Astrocyte (in vitro differentiated cells and primary cell): ENCODE measurements around the gene FRMD4A. TPM values are rescaled to one million over a fixed set of nuclear protein-coding genes. Genes with fewer than 3 reads are reported as not detected.

Experiments
- DNase-seq: peaks from one replicate; pipeline ENCODE4 v3.0.0-alpha.2; 2010; ENCODE audit warnings: low read depth
- FAIRE-seq: peaks from 2 replicates; lab custom pipeline; 2011; peaks lifted over from hg19 to GRCh38; lab: Jason Lieb, UNC
- H2AFZ ChIP-seq: 2 replicates; pipeline ENCODE4 v1.6.0; 2012; ENCODE audit warnings: low read depth, low read length, inconsistent platforms
- H3K27ac ChIP-seq: 2 replicates; pipeline ENCODE4 v1.5.1; 2011; ENCODE audit warnings: low read depth, low read length, inconsistent platforms
- H3K27me3 ChIP-seq: 2 replicates; pipeline ENCODE4 v1.6.0; 2011; ENCODE audit warnings: low read length, inconsistent platforms; ENCODE audit not compliant: insufficient read depth
- H3K36me3 ChIP-seq: 2 replicates; pipeline ENCODE4 v1.5.1; 2011; ENCODE audit warnings: low read length, inconsistent platforms; ENCODE audit not compliant: insufficient read depth
- H3K4me1 ChIP-seq: 2 replicates; pipeline ENCODE4 v1.5.1; 2011; ENCODE audit warnings: low read length, inconsistent platforms; ENCODE audit not compliant: insufficient read depth
- H3K4me2 ChIP-seq: 2 replicates; pipeline ENCODE4 v1.6.0; 2012; ENCODE audit warnings: low read length, inconsistent platforms
- H3K4me3 ChIP-seq: 2 replicates; pipeline ENCODE4 v1.5.1; 2011; ENCODE audit warnings: low read depth, mild to moderate bottlenecking, low read length, inconsistent platforms; ENCODE audit not compliant: insufficient read depth
- H3K79me2 ChIP-seq: 2 replicates; pipeline ENCODE4 v1.6.0; 2012; ENCODE audit warnings: mild to moderate bottlenecking, low read length, inconsistent platforms; ENCODE audit not compliant: insufficient read depth
- H3K9ac ChIP-seq: 2 replicates; pipeline ENCODE4 v1.6.0; 2012; ENCODE audit warnings: mild to moderate bottlenecking, low read length, inconsistent platforms
- H3K9me3 ChIP-seq: 2 replicates; pipeline ENCODE4 v1.5.1; 2012; ENCODE audit warnings: low read depth, mild to moderate bottlenecking, low read length, inconsistent platforms; ENCODE audit not compliant: insufficient read depth
- H4K20me1 ChIP-seq: 2 replicates; pipeline ENCODE4 v1.6.0; 2012; ENCODE audit warnings: low read length, inconsistent platforms; ENCODE audit not compliant: insufficient read depth
- H3K27ac Mint-ChIP-seq: one replicate; pipeline ENCODE4 v1.8.0; 2021; ENCODE audit warnings: mild to moderate bottlenecking, mixed read lengths; ENCODE audit not compliant: unreplicated experiment
- H3K27me3 Mint-ChIP-seq: one replicate; pipeline ENCODE4 v1.8.0; 2021; ENCODE audit warnings: low read depth, mixed read lengths; ENCODE audit not compliant: unreplicated experiment
- H3K36me3 Mint-ChIP-seq: one replicate; pipeline ENCODE4 v1.8.0; 2021; ENCODE audit warnings: low read depth, mixed read lengths; ENCODE audit not compliant: unreplicated experiment
- H3K4me1 Mint-ChIP-seq: one replicate; pipeline ENCODE4 v1.8.0; 2021; ENCODE audit warnings: low read depth, mixed read lengths; ENCODE audit not compliant: unreplicated experiment
- H3K4me3 Mint-ChIP-seq: one replicate; pipeline ENCODE4 v1.8.0; 2021; ENCODE audit warnings: mild to moderate bottlenecking, moderate library complexity, mixed read lengths; ENCODE audit not compliant: unreplicated experiment
- H3K9me3 Mint-ChIP-seq: one replicate; pipeline ENCODE4 v1.8.0; 2021; ENCODE audit warnings: mild to moderate bottlenecking, mixed read lengths; ENCODE audit not compliant: unreplicated experiment
- EZH2 ChIP-seq: IDR thresholded peaks from 2 replicates; pipeline ENCODE4 v1.6.1; 2012; ENCODE audit warnings: mild to moderate bottlenecking, low read length, inconsistent platforms; ENCODE audit not compliant: insufficient read depth
- total RNA-seq: library from RNA; stranded (reverse); gene quantifications from 2 replicates; pipeline ENCODE4 v1.2.1, GENCODE V29; 2021
- TF ChIP-seq, protein P1 (sequence below): IDR thresholded peaks from 2 replicates; pipeline ENCODE4 v1.5.1; 2011; ENCODE audit warnings: low read depth, mild to moderate bottlenecking, inconsistent platforms, low read length, moderate library complexity; ENCODE audit not compliant: insufficient read depth

The FRMD4A gene
- total RNA-seq, 1 donor from 2014 or later = 82.5 TPM

DNA sequence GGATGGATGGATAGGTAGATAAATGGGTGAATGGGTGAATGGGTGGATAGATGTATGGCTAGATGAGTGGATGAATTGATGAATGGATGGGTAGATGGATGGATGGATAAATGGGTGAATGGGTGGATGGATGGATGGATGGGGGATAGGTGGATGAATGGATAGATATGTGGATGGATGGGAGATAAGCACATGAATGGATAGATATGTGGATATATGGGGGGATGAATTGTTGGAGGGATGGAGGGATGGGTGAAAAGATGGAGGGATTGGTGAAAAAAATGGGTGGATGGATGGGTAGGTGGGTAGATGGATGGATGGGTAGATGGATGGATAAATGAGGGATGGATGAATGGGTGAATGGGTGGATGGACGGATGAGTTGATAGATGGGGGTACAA is 196.4 kb downstream of the FRMD4A start:
- FAIRE-seq (no peak), DNase-seq (no peak)
- Histone ChIP-seq H4K20me1 (no peaks in the 10 kb centered on the region), H2AFZ (no peak overlapping the region), H3K27ac (no peak overlapping the region), H3K4me1 (no peaks in the 10 kb centered on the region), H3K9me3 (no peaks in the 10 kb centered on the region), H3K27me3 (peaks cover 7% of the 10 kb centered on the region), H3K4me2 (no peak overlapping the region), H3K4me3 (no peak overlapping the region), H3K36me3 (no peaks in the 10 kb centered on the region), H3K79me2 (no peaks in the 10 kb centered on the region), H3K9ac (no peak overlapping the region)
- H3K36me3 Mint-ChIP-seq = peaks cover 2% of the 10 kb centered on the region
- no peak for TF ChIP-seq EZH2
- TF ChIP-seq, protein P1, sequence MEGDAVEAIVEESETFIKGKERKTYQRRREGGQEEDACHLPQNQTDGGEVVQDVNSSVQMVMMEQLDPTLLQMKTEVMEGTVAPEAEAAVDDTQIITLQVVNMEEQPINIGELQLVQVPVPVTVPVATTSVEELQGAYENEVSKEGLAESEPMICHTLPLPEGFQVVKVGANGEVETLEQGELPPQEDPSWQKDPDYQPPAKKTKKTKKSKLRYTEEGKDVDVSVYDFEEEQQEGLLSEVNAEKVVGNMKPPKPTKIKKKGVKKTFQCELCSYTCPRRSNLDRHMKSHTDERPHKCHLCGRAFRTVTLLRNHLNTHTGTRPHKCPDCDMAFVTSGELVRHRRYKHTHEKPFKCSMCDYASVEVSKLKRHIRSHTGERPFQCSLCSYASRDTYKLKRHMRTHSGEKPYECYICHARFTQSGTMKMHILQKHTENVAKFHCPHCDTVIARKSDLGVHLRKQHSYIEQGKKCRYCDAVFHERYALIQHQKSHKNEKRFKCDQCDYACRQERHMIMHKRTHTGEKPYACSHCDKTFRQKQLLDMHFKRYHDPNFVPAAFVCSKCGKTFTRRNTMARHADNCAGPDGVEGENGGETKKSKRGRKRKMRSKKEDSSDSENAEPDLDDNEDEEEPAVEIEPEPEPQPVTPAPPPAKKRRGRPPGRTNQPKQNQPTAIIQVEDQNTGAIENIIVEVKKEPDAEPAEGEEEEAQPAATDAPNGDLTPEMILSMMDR = no peak
- H3K4me3 Mint-ChIP-seq = no peak overlapping the region
- no peaks in the 10 kb centered on the region for H3K9me3 Mint-ChIP-seq
- H3K27me3 Mint-ChIP-seq = peaks cover 3% of the 10 kb centered on the region
- H3K4me1 Mint-ChIP-seq = peaks cover 9% of the 10 kb centered on the region
- no peak overlapping the region for H3K27ac Mint-ChIP-seq

DNA sequence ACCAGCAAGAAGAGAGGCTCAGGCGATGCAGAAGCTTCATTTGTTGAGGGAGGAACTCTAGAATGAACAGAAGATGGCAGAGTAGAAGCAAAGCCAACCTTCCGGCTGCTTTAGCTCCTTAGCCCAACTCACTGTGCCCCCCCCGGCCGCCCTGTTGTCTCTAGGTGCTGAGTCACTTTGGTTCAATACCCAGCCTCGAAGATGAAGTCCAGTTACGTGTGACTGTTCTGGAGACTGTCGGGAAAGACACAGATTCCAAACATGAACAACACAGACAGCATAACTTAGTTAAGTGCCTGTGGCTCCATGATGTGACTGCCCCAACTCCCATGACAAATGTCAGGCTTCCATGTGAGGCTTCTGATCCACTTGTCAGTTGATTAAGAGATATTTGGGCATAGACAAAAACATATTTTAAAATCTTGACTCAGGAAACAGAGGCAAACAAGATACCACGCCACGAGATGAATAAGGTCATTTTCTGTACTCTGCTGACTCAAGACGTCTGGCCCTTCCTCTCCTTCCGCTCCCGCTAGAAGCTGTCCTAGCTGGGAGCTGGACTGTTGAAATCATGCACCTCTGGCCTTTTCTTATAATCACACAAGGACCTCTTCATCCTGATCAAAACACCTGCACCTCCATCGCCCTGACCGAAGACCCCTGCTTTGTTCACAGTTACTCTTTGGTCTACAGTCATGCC is 199.3 kb downstream of the FRMD4A start:
- no peak overlapping the region for H3K4me3 Mint-ChIP-seq
- peaks cover 11% of the 10 kb centered on the region for H3K4me1 Mint-ChIP-seq
- Histone ChIP-seq H3K4me2 (no peak overlapping the region), H3K4me3 (no peak overlapping the region), H4K20me1 (no peaks in the 10 kb centered on the region), H3K4me1 (no peaks in the 10 kb centered on the region), H3K9me3 (no peaks in the 10 kb centered on the region), H3K79me2 (no peaks in the 10 kb centered on the region), H2AFZ (no peak overlapping the region), H3K9ac (no peak overlapping the region), H3K27ac (no peak overlapping the region), H3K36me3 (no peaks in the 10 kb centered on the region), H3K27me3 (peaks cover 6% of the 10 kb centered on the region)
- DNase-seq = no peak
- H3K27ac Mint-ChIP-seq = no peak overlapping the region
- FAIRE-seq = no peak
- H3K36me3 Mint-ChIP-seq = peaks cover 11% of the 10 kb centered on the region
- H3K9me3 Mint-ChIP-seq = peaks cover 15% of the 10 kb centered on the region
- no peaks in the 10 kb centered on the region for H3K27me3 Mint-ChIP-seq
- TF ChIP-seq, protein P1 = no peak
- TF ChIP-seq EZH2 = no peak

DNA sequence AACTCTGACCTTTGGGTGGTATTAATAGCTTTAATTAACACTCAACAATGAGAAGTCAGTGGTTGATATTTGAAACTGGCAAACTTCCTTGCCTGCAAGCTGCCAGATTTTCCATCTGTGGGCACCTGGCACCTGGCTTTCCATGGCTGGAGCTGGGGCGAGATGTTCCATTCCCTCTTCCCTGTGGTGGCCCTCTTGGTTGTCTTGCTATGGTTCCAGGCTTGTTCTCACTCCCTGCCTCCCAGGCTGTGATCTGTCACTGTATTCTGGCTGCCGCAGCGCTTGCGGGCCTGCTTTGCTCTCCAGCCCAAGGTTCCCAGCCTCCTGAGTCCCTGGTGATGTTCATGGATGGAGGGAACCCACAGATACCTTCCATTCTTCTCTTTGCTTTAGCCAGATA is 201.0 kb downstream of the FRMD4A start:
- FAIRE-seq = no peak
- TF ChIP-seq, protein P1 = no peak
- no peak for TF ChIP-seq EZH2
- no peaks in the 10 kb centered on the region for H3K36me3 ChIP-seq
- Mint-ChIP-seq H3K27ac (no peak overlapping the region), H3K4me3 (no peak overlapping the region), H3K9me3 (peaks cover 17% of the 10 kb centered on the region), H3K36me3 (peaks cover 11% of the 10 kb centered on the region), H3K27me3 (peaks cover 2% of the 10 kb centered on the region), H3K4me1 (peaks cover 21% of the 10 kb centered on the region)
- no peaks in the 10 kb centered on the region for H3K79me2 ChIP-seq
- no peak for DNase-seq
- no peaks in the 10 kb centered on the region for H3K4me1 ChIP-seq
- no peaks in the 10 kb centered on the region for H3K27me3 ChIP-seq
- H3K4me2 ChIP-seq = no peak overlapping the region
- H3K9ac ChIP-seq = no peak overlapping the region
- H3K4me3 ChIP-seq = no peak overlapping the region
- no peak overlapping the region for H3K27ac ChIP-seq
- H4K20me1 ChIP-seq = no peaks in the 10 kb centered on the region
- H3K9me3 ChIP-seq = no peaks in the 10 kb centered on the region
- no peak overlapping the region for H2AFZ ChIP-seq
